Measurements from ENCODE around the gene FTO.
"Not testable (repeated sequence)": the region's sequence is repeated elsewhere in the genome, so short reads cannot be mapped to it uniquely, and the experiment has no call there.

The FTO gene

GRCh38 chr16:53821957-53822625 lies 118.1 kb downstream of the FTO start:
- DNase-seq (ENCODE audit: low spot score) (peak; percentile 61), FAIRE-seq (peak; percentile 59)

GRCh38 chr16:53822936-53823529 lies 119.1 kb downstream of the FTO start:
- FAIRE-seq (no peak), DNase-seq (ENCODE audit: low spot score) (peak; percentile 25)

GRCh38 chr16:53826658-53827057 lies 122.7 kb downstream of the FTO start:
- no peak for FAIRE-seq
- no peak for DNase-seq (ENCODE audit: low spot score)

- DNase-seq (ENCODE audit: low spot score) = peak; percentile 31
- FAIRE-seq = no peak
These were observed 123.8 kb downstream of the FTO start for GRCh38 chr16:53827741-53828140.

- FAIRE-seq (peak; percentile 59), DNase-seq (ENCODE audit: low spot score) (peak; percentile 50)
These were observed 125.3 kb downstream of the FTO start for GRCh38 chr16:53829186-53829747.

- no peak for FAIRE-seq
- DNase-seq (ENCODE audit: low spot score) = no peak
These were observed 129.1 kb downstream of the FTO start for GRCh38 chr16:53832896-53833544.

- DNase-seq (ENCODE audit: low spot score) (no peak), FAIRE-seq (no peak)
These were observed 132.2 kb downstream of the FTO start for GRCh38 chr16:53836142-53836541.

GRCh38 chr16:53836680-53837079 lies 132.7 kb downstream of the FTO start:
- no peak for DNase-seq (ENCODE audit: low spot score)
- FAIRE-seq = no peak

GRCh38 chr16:53837426-53837825 lies 133.5 kb downstream of the FTO start:
- DNase-seq (ENCODE audit: low spot score) (no peak), FAIRE-seq (no peak)

GRCh38 chr16:53839150-53839549 lies 135.2 kb downstream of the FTO start:
- no peak for FAIRE-seq

GRCh38 chr16:53840456-53840855 lies 136.5 kb downstream of the FTO start:
- DNase-seq (ENCODE audit: low spot score) = no peak
- no peak for FAIRE-seq

More at GRCh38 chr16:53839150-53839549, 135.2 kb downstream of the FTO start:
- DNase-seq (ENCODE audit: low spot score) = no peak

GRCh38 chr16:53841884-53842283 lies 137.9 kb downstream of the FTO start:
- FAIRE-seq (no peak), DNase-seq (ENCODE audit: low spot score) (no peak)

- no peak for FAIRE-seq
- DNase-seq (ENCODE audit: low spot score) = no peak
These were observed 139.1 kb downstream of the FTO start for GRCh38 chr16:53843084-53843483.

- FAIRE-seq = no peak
- DNase-seq (ENCODE audit: low spot score) = no peak
These were observed 140.8 kb downstream of the FTO start for GRCh38 chr16:53844804-53845203.

GRCh38 chr16:53846549-53846948 lies 142.6 kb downstream of the FTO start:
- not testable (repeated sequence) for DNase-seq (ENCODE audit: low spot score); FAIRE-seq

GRCh38 chr16:53846971-53847370 lies 143.0 kb downstream of the FTO start:
- DNase-seq (ENCODE audit: low spot score) = no peak
- no peak for FAIRE-seq

GRCh38 chr16:53848277-53848942 lies 144.5 kb downstream of the FTO start:
- FAIRE-seq (no peak), DNase-seq (ENCODE audit: low spot score) (no peak)

GRCh38 chr16:53848950-53849349 lies 145.0 kb downstream of the FTO start:
- FAIRE-seq = no peak
- DNase-seq (ENCODE audit: low spot score) = no peak

- DNase-seq (ENCODE audit: low spot score) (no peak), FAIRE-seq (no peak)
These were observed 145.6 kb downstream of the FTO start for GRCh38 chr16:53849585-53849984.

- FAIRE-seq = no peak
These were observed 146.0 kb downstream of the FTO start for GRCh38 chr16:53849994-53850393.

GRCh38 chr16:53852678-53853077 lies 148.7 kb downstream of the FTO start:
- FAIRE-seq (no peak), DNase-seq (ENCODE audit: low spot score) (no peak)

More at GRCh38 chr16:53849994-53850393, 146.0 kb downstream of the FTO start:
- no peak for DNase-seq (ENCODE audit: low spot score)

GRCh38 chr16:53855056-53855455 lies 151.1 kb downstream of the FTO start:
- no peak for DNase-seq (ENCODE audit: low spot score)
- no peak for FAIRE-seq
